ENCODE results near the gene MAP3K15. TPM values are rescaled to one million over a fixed set of nuclear protein-coding genes. Genes with fewer than 3 reads are reported as not detected.
"Not testable (repeated sequence)": the region's sequence is repeated elsewhere in the genome, so short reads cannot be mapped to it uniquely, and the experiment has no call there.

MAP3K15 gene
- polyA plus RNA-seq, 3 donors: not detected

- Histone ChIP-seq H3K36me3 (replicated peaks in 1 of 2; ENCODE audit: control insufficient read depth in 1 of 2, insufficient read depth in 2 of 2, low read length in 2 of 2) (no peaks in the 10 kb centered on the region), H3K4me2 (replicated peaks; ENCODE audit: extremely low read depth, low read length, poor library complexity, severe bottlenecking) (no peak overlapping the region), H3K9me3 (replicated peaks in 1 of 2; ENCODE audit: control insufficient read depth in 1 of 2, insufficient read depth in 1 of 2, low read length in 2 of 2) (peaks cover 0 to 4% of the 10 kb centered on the region in 2 donors), H3K27ac (ENCODE audit: low read depth in 1 of 2, low read length in 2 of 2) (no peak overlapping the region), H3K4me3 (replicated peaks in 1 of 3; ENCODE audit: low read depth in 2 of 3, low read length in 3 of 3) (no peak overlapping the region), H3K27me3 (ENCODE audit: control insufficient read depth in 2 of 2, insufficient read depth in 2 of 2, low read length in 2 of 2) (peaks cover 4 to 41% of the 10 kb centered on the region in 2 donors), H3K79me2 (ENCODE audit: insufficient read depth, low read length) (no peaks in the 10 kb centered on the region), H3K9ac (ENCODE audit: insufficient read depth, low read length, poor library complexity, severe bottlenecking) (no peak overlapping the region), H3K4me1 (ENCODE audit: control insufficient read depth in 1 of 2, insufficient read depth in 2 of 2, low read length in 2 of 2) (peaks cover 3 to 4% of the 10 kb centered on the region in 2 donors), H4K20me1 (ENCODE audit: insufficient read depth, low read length) (no peaks in the 10 kb centered on the region), H2AFZ (ENCODE audit: insufficient read depth, low read depth, low read length, poor library complexity, severe bottlenecking) (no peak overlapping the region)
- WGBS (ENCODE audit: insufficient coverage): no CpG with 5 or more reads among the region's 8 CpGs
- H3K4me3 Mint-ChIP-seq: no peak overlapping the region
- intact Hi-C loops (cut with micrococcal nuclease): no loop called here
- DNase-seq: no peak
- peaks cover 24 to 48% (median 35%) of the 10 kb centered on the region in 3 donors for H3K27me3 Mint-ChIP-seq (ENCODE audit: low read depth in 3 of 3)
- H3K4me1 Mint-ChIP-seq: peaks cover 5% of the 10 kb centered on the region
- no peak for TF ChIP-seq CTCF (IDR thresholded peaks at IDR 0.05)
- no peak overlapping the region for H3K27ac Mint-ChIP-seq
- H3K36me3 Mint-ChIP-seq: no peaks in the 10 kb centered on the region
- peaks cover 0 to 14% (median 4%) of the 10 kb centered on the region in 7 donors for H3K9me3 Mint-ChIP-seq
Measured at GRCh38 chrX:19512359-19512758, 2.9 kb downstream of the MAP3K15 start.

GRCh38 chrX:19511796-19512195 lies 3.5 kb downstream of the MAP3K15 start:
- H3K9ac ChIP-seq (ENCODE audit: insufficient read depth, low read length, poor library complexity, severe bottlenecking); H3K4me2 ChIP-seq (replicated peaks; ENCODE audit: extremely low read depth, low read length, poor library complexity, severe bottlenecking); H3K4me1 Mint-ChIP-seq; intact Hi-C loops (cut with micrococcal nuclease); H3K4me1 ChIP-seq (ENCODE audit: control insufficient read depth in 1 of 2, insufficient read depth in 2 of 2, low read length in 2 of 2); H3K27ac Mint-ChIP-seq; H3K27ac ChIP-seq (ENCODE audit: low read depth in 1 of 2, low read length in 2 of 2); H3K4me3 Mint-ChIP-seq; H4K20me1 ChIP-seq (ENCODE audit: insufficient read depth, low read length); H2AFZ ChIP-seq (ENCODE audit: insufficient read depth, low read depth, low read length, poor library complexity, severe bottlenecking); H3K4me3 ChIP-seq (replicated peaks in 1 of 3; ENCODE audit: low read depth in 2 of 3, low read length in 3 of 3); H3K79me2 ChIP-seq (ENCODE audit: insufficient read depth, low read length); H3K36me3 Mint-ChIP-seq; DNase-seq; H3K36me3 ChIP-seq (replicated peaks in 1 of 2; ENCODE audit: control insufficient read depth in 1 of 2, insufficient read depth in 2 of 2, low read length in 2 of 2); H3K9me3 ChIP-seq (replicated peaks in 1 of 2; ENCODE audit: control insufficient read depth in 1 of 2, insufficient read depth in 1 of 2, low read length in 2 of 2): not testable (repeated sequence)
- peaks cover 21 to 43% (median 35%) of the 10 kb centered on the region in 3 donors for H3K27me3 Mint-ChIP-seq (ENCODE audit: low read depth in 3 of 3)
- H3K9me3 Mint-ChIP-seq: peaks cover 0 to 14% (median 3%) of the 10 kb centered on the region in 7 donors
- peaks cover 4 to 36% of the 10 kb centered on the region in 2 donors for H3K27me3 ChIP-seq (ENCODE audit: control insufficient read depth in 2 of 2, insufficient read depth in 2 of 2, low read length in 2 of 2)

Data from CD14-positive monocyte (primary cell).